CD4-positive, alpha-beta T cell treated with Interleukin-15 for 1 hour (primary cell): ENCODE data around the gene HIF1A.
"Not testable (repeated sequence)": the region's sequence is repeated elsewhere in the genome, so short reads cannot be mapped to it uniquely, and the experiment has no call there.

Source experiments
- DNase-seq: peaks from one replicate; pipeline ENCODE4 v3.0.0-alpha.2; 2020

HIF1A gene

GRCh38 chr14:61710853-61711817 lies 15.8 kb downstream of the HIF1A start:
- no peak for DNase-seq

GRCh38 chr14:61712137-61712536 lies 16.8 kb downstream of the HIF1A start:
- no peak for DNase-seq

- DNase-seq, result no peak
Observed at GRCh38 chr14:61713724-61714437, 18.6 kb downstream of the HIF1A start.

GRCh38 chr14:61716956-61717355 lies 21.6 kb downstream of the HIF1A start:
- no peak for DNase-seq

- DNase-seq, result no peak
Observed at GRCh38 chr14:61718039-61718438, 22.7 kb downstream of the HIF1A start.

- DNase-seq, result no peak
Observed at GRCh38 chr14:61719344-61720293, 24.3 kb downstream of the HIF1A start.

GRCh38 chr14:61720294-61720661 lies 25.0 kb downstream of the HIF1A start:
- no peak for DNase-seq

- DNase-seq, result no peak
Observed at GRCh38 chr14:61720741-61721140, 25.4 kb downstream of the HIF1A start.

- no peak for DNase-seq
Observed at GRCh38 chr14:61724133-61724532, 28.8 kb downstream of the HIF1A start.

GRCh38 chr14:61726778-61727658 lies 31.7 kb downstream of the HIF1A start:
- no peak for DNase-seq

GRCh38 chr14:61730756-61731373 lies 35.6 kb downstream of the HIF1A start:
- no peak for DNase-seq

GRCh38 chr14:61733972-61734371 lies 38.7 kb downstream of the HIF1A start:
- no peak for DNase-seq

GRCh38 chr14:61736751-61737150 lies 41.4 kb downstream of the HIF1A start:
- DNase-seq, result no peak

GRCh38 chr14:61737915-61738314 lies 42.6 kb downstream of the HIF1A start:
- DNase-seq, result no peak

- no peak for DNase-seq
Observed at GRCh38 chr14:61739133-61739532, 43.8 kb downstream of the HIF1A start.

- no peak for DNase-seq
Observed at GRCh38 chr14:61742371-61742770, 47.1 kb downstream of the HIF1A start.

GRCh38 chr14:61744238-61744637 lies 48.9 kb downstream of the HIF1A start:
- DNase-seq, result no peak

- not testable (repeated sequence) for DNase-seq
Observed at GRCh38 chr14:61746346-61746745, 51.0 kb downstream of the HIF1A start.

GRCh38 chr14:61746881-61747280 lies 51.6 kb downstream of the HIF1A start:
- DNase-seq, result no peak

GRCh38 chr14:61747342-61747741 lies 52.0 kb downstream of the HIF1A start:
- no peak for DNase-seq

- DNase-seq, result no peak
Observed at GRCh38 chr14:61749264-61749663, 54.0 kb downstream of the HIF1A start.
